Small intestine (tissue), 7 donors: ENCODE results near the gene PPP6R2. TPM values are rescaled to one million over a fixed set of nuclear protein-coding genes. Genes with fewer than 3 reads are reported as not detected.
A peak's percentile ranks its signal among the peaks of the same experiment; 100 is the strongest.
"Not testable (repeated sequence)": the region's sequence is repeated elsewhere in the genome, so short reads cannot be mapped to it uniquely, and the experiment has no call there.

ENCODE experiments used
- DNase-seq, 2 donors: peaks; one replicate each; pipeline versions ENCODE4 v3.0.0 to v3.0.0-alpha.2; 2013
- FAIRE-seq: peaks from 2 replicates; lab custom pipeline; 2012; peaks lifted over from hg19 to GRCh38; lab: Jason Lieb, UNC
- H3K27ac ChIP-seq, 3 donors: one replicate each; pipeline ENCODE4 v1.5.1; 2013; ENCODE audit warnings: low read length in 2 of 3, mild to moderate bottlenecking in 2 of 3, control low read depth in 1 of 3, inconsistent platforms in 1 of 3, low read depth in 1 of 3, moderate library complexity in 1 of 3
- H3K27me3 ChIP-seq, 3 donors: one replicate each; pipeline ENCODE4 v1.6.1; 2013; ENCODE audit warnings: low read length in 3 of 3, inconsistent platforms in 1 of 3; ENCODE audit not compliant: control insufficient read depth in 3 of 3, insufficient read depth in 3 of 3
- H3K36me3 ChIP-seq, 3 donors: one replicate each; pipeline ENCODE4 v1.6.1; 2013; ENCODE audit warnings: low read length in 3 of 3, inconsistent platforms in 1 of 3, low read depth in 1 of 3, mild to moderate bottlenecking in 1 of 3, moderate library complexity in 1 of 3; ENCODE audit not compliant: control insufficient read depth in 3 of 3, insufficient read depth in 2 of 3
- H3K4me1 ChIP-seq, 3 donors: one replicate each; pipeline ENCODE4 v1.6.1; 2013; ENCODE audit warnings: low read length in 2 of 3, inconsistent platforms in 1 of 3, low read depth in 1 of 3, mild to moderate bottlenecking in 1 of 3, moderate library complexity in 1 of 3; ENCODE audit not compliant: control insufficient read depth in 3 of 3, insufficient read depth in 2 of 3
- H3K4me3 ChIP-seq, 3 donors: one replicate each; pipeline ENCODE4 v1.5.1; 2013; ENCODE audit warnings: low read length in 3 of 3, control low read depth in 1 of 3, inconsistent platforms in 1 of 3, low read depth in 1 of 3, mild to moderate bottlenecking in 1 of 3, moderate library complexity in 1 of 3
- H3K9me3 ChIP-seq, 2 donors: one replicate each; pipeline ENCODE4 v1.6.1; 2013; ENCODE audit warnings: low read depth in 1 of 2, low read length in 1 of 2; ENCODE audit not compliant: control insufficient read depth in 2 of 2, insufficient read depth in 1 of 2
- WGBS, 3 donors: extraction: QIAGEN DNeasy Blood & Tissue Kit; methylation state at CpG; one replicate each; pipeline ENCODE4 v1.1.7; 2013; 5-methylcytosine and 5-hydroxymethylcytosine counted together
- polyA plus RNA-seq, 4 donors: library from polyadenylated mRNA; stranded (reverse) in 3 of 4; unstranded in 1 of 4; fragments of 200-250 nt in 3 of 4; fragments of 120-200 nt in 1 of 4; gene quantifications; one replicate each; pipeline versions ENCODE4 v1.2.1 to v1.2.3, GENCODE V29; 2013
- donor health status: healthy with polysubstance abuse.
- donor health status: control.
- donor health status: control.
- donor health status: Bipolar disorder and iron deficiency.
- donor health status: healthy.

The PPP6R2 gene
- polyA plus RNA-seq, 4 donors, result 28.6 to 41.2 (median 38.8) TPM

- H3K9me3 ChIP-seq, result no peaks in the 10 kb centered on the region
- H3K27me3 ChIP-seq, result no peaks in the 10 kb centered on the region
- FAIRE-seq (no peak), DNase-seq (no peak)
- no peak overlapping the region for H3K27ac ChIP-seq
- WGBS, 3 donors, result 73 to 80% (median 78%) methylated on average over 21 of the region's 21 CpGs
- no peaks in the 10 kb centered on the region for H3K36me3 ChIP-seq
- H3K4me1 ChIP-seq, result peaks cover 0 to 4% (median 0%) of the 10 kb centered on the region in 3 donors
- no peak overlapping the region for H3K4me3 ChIP-seq
Observed at GRCh38 chr22:50318698-50319411, 24.3 kb upstream of the PPP6R2 start.

DNA sequence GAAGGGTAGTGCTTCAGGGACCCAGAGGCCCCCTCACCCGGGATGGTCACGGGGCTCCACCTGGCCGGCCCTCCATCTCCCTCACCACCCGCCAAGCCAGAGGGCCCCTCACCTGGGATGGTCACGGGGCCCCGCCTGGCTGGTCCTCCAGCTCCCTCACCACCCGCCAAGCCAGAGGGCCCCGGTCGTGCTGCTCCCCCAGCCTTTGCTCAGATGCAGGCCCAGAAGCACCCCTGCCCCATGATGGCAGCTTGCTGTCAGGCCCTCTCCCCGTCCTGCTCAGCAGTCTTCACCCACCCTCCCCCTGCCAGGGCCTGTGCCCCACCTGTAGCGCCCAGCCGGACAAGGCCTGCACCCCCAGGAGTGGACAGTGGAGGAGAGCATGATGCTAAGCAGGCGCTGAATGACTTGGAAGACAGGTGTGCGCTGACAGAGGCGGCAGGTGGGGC is 23.6 kb upstream of the PPP6R2 start:
- no peaks in the 10 kb centered on the region for H3K9me3 ChIP-seq
- H3K27me3 ChIP-seq, result no peaks in the 10 kb centered on the region
- no peak overlapping the region for H3K27ac ChIP-seq
- no peaks in the 10 kb centered on the region for H3K4me1 ChIP-seq
- H3K4me3 ChIP-seq, result no peak overlapping the region
- WGBS, 3 donors, result 89 to 93% (median 92%) methylated on average over 14 to 15 of the region's 15 CpGs
- DNase-seq (no peak), FAIRE-seq (no peak)
- no peaks in the 10 kb centered on the region for H3K36me3 ChIP-seq

GRCh38 chr22:50320116-50320515 is 23.0 kb upstream of the PPP6R2 start:
- Histone ChIP-seq H3K27ac (no peak overlapping the region), H3K9me3 (no peaks in the 10 kb centered on the region), H3K4me3 (no peak overlapping the region), H3K4me1 (no peaks in the 10 kb centered on the region), H3K27me3 (no peaks in the 10 kb centered on the region), H3K36me3 (no peaks in the 10 kb centered on the region)
- WGBS, 3 donors, result 72 to 87% (median 77%) methylated on average over 8 of the region's 8 CpGs
- FAIRE-seq, result no peak
- DNase-seq, result no peak

GRCh38 chr22:50320671-50321325 is 22.3 kb upstream of the PPP6R2 start:
- no peak for FAIRE-seq
- no peak for DNase-seq

DNA sequence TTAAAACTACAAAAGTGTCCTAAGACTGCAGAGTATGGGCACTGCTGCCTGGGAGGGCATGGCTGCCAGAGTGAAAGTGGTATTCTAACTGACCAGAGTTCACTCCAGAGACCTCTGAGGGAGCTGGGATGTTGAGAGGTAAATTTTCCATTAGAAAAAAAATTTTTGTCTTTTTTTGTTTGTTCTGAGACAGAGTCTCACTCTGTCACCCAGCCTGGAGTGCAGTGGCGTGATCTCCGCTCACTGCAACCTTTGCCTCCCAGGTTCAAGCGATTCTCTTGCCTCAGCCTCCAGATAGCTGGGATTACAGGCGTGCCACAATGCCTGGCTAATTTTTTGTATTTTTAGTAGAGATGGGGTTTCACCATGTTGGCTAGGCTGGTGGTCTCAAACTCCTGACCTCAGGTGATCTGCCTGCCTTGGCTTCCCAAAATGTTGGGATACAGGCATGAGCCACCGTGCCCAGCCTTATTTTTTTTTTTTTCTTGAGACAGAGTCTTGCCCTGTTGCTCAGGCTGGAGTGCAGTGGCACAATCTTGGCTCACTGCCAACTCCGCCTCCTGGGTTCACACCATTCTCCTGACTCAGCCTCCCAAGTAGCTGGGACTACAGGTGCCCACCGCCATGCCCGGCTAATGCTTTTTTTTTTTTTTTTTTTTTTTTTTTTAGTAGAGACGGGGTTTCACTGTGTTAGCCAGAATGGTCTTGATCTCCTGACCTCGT is 20.6 kb upstream of the PPP6R2 start:
- not testable (repeated sequence) for H3K36me3 ChIP-seq, H3K9me3 ChIP-seq, H3K27me3 ChIP-seq, FAIRE-seq, H3K4me3 ChIP-seq, H3K4me1 ChIP-seq, H3K27ac ChIP-seq
- WGBS, 3 donors, result 46 to 79% (median 55%) methylated on average over 8 to 10 of the region's 10 CpGs
- peak in 1 of 2 donors; percentile 50 for DNase-seq

More at GRCh38 chr22:50320671-50321325, 22.3 kb upstream of the PPP6R2 start:
- Histone ChIP-seq H3K4me3 (no peak overlapping the region), H3K4me1 (peaks cover 0 to under 1% (median 0%) of the 10 kb centered on the region in 3 donors), H3K27ac (no peak overlapping the region), H3K27me3 (no peaks in the 10 kb centered on the region), H3K9me3 (no peaks in the 10 kb centered on the region), H3K36me3 (no peaks in the 10 kb centered on the region)
- 81 to 89% (median 86%) methylated on average over 10 of the region's 10 CpGs for WGBS, 3 donors

DNA sequence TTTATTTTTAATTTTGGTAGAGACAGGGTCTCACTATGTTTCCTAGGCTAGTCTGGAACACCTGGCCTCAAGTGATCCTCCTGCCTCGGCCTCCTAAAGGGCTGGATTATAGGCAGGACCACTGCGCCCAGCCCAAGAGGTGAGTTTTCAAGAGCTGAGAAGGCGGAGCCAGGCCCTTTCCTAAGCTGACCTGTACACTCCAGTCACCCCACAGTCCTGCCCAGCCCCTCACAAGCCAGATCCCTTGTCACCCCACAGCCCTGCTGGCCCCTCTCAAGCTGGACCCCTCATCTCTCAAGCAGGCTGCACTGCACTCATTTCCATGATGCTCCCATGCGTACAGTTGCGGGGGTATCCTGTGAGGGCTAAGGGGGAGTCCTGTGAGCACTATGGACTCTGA is 19.2 kb upstream of the PPP6R2 start:
- H3K27ac ChIP-seq, result no peak overlapping the region
- no peaks in the 10 kb centered on the region for H3K9me3 ChIP-seq
- H3K36me3 ChIP-seq, result no peaks in the 10 kb centered on the region
- 94 to 100% (median 100%) methylated on average over 5 of the region's 5 CpGs for WGBS, 3 donors
- no peak for FAIRE-seq
- no peak overlapping the region for H3K4me3 ChIP-seq
- H3K27me3 ChIP-seq, result no peaks in the 10 kb centered on the region
- peaks cover 0 to 11% (median 3%) of the 10 kb centered on the region in 3 donors for H3K4me1 ChIP-seq
- no peak for DNase-seq

DNA sequence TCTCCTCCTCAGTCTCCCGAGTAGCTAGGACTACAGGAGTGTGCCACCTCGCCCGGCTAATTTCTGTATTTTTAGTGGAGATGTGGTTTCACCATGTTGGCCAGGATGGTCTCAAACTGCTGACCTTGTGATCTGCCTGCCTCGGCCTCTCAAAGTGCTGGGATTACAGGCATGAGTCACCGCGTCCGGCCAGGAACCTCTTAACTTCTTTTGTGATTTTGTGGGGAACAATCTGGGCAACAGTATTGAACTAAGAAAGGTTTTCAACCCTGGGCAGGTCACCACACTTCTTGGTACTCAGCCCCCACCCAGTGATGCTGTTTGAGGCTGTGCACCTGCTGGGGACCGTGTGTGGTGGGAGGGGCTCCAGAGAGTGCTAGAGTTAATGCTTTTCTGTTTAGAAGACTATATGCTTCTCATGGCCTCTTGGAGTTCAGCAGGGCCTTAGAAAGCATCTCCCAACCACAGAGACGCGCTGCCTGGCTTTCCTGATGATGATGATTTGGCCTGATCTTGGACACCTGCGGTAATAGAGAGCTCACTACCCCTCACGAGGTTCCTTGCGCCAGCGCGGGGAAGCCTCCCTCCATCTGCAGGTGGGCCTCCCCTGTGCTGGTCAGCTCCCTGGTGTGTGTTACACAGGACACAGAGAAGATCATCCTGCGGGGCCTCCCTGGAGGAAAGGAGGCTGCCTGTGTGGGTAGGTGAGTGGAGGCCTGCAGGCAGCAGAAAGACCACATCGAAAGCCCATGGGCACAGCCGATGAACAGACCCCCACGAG is 17.5 kb upstream of the PPP6R2 start:
- FAIRE-seq (no peak), DNase-seq (no peak)
- Histone ChIP-seq H3K36me3 (no peaks in the 10 kb centered on the region), H3K4me1 (peaks cover 0 to 11% (median 3%) of the 10 kb centered on the region in 3 donors), H3K4me3 (peak overlapping the region in 1 of 3 donors; percentile 47), H3K27me3 (no peaks in the 10 kb centered on the region), H3K9me3 (no peaks in the 10 kb centered on the region), H3K27ac (no peak overlapping the region)
- WGBS, 3 donors, result 86 to 90% (median 86%) methylated on average over 19 of the region's 19 CpGs
